Upper lobe of left lung (tissue), 6 donors: ENCODE data around the gene CCDC78. TPM values are rescaled to one million over a fixed set of nuclear protein-coding genes. Genes with fewer than 3 reads are reported as not detected.
A peak's percentile ranks its signal among the peaks of the same experiment; 100 is the strongest.

ENCODE experiments used
- ATAC-seq, 2 donors: fragments of 200-7000 bp; cut with Tn5 transposase; one replicate each; pipeline ENCODE4 v1.9.1; 2022; ENCODE audit warnings: mild to moderate bottlenecking in 2 of 2, moderate library complexity in 2 of 2; ENCODE audit not compliant: low FRiP score in 2 of 2
- DNase-seq, 2 donors: peaks; one replicate each; pipeline ENCODE4 v3.0.0-alpha.2; 2019 to 2020
- H3K27ac ChIP-seq, 4 donors: fragments of 200-600 bp; sonication (generic); one replicate each; pipeline ENCODE4 v1.5.1; 2016 to 2019
- H3K27me3 ChIP-seq, 4 donors: fragments of 200-600 bp; sonication (generic); one replicate each; pipeline ENCODE4 v1.5.1; 2017 to 2019
- H3K36me3 ChIP-seq, 4 donors: fragments of 200-600 bp; sonication (generic); one replicate each; pipeline ENCODE4 v1.5.1; 2016 to 2019
- H3K4me1 ChIP-seq, 4 donors: fragments of 200-600 bp; sonication (generic); one replicate each; pipeline ENCODE4 v1.5.1; 2018 to 2019
- H3K4me3 ChIP-seq, 4 donors: fragments of 200-600 bp; sonication (generic); one replicate each; pipeline ENCODE4 v1.5.1; 2017 to 2019; ENCODE audit warnings: mild to moderate bottlenecking in 2 of 4, moderate library complexity in 1 of 4
- H3K9me3 ChIP-seq, 4 donors: fragments of 200-600 bp; sonication (generic); one replicate each; pipeline ENCODE4 v1.5.1; 2018 to 2019
- EP300 ChIP-seq, 4 donors: sonication (generic); formaldehyde crosslinking; IDR thresholded peaks; one replicate each; pipeline ENCODE4 v1.5.1; 2017; ENCODE audit warnings: antibody characterized with exemption in 4 of 4, control low read depth in 2 of 4
- POLR2A ChIP-seq, 4 donors: fragments of 450-650 bp; IDR thresholded peaks; one replicate each; pipeline ENCODE4 v1.5.1; 2016 to 2017; ENCODE audit warnings: antibody characterized with exemption in 4 of 4, mild to moderate bottlenecking in 2 of 4
- POLR2AphosphoS5 ChIP-seq, 2 donors: sonication (generic); formaldehyde crosslinking; IDR thresholded peaks; one replicate each; pipeline ENCODE4 v1.5.1; 2017; ENCODE audit warnings: antibody characterized with exemption in 2 of 2
- WGBS, 2 donors: methylation state at CpG; one replicate each; pipeline ENCODE4 v1.1.5; 2017 to 2018; 5-methylcytosine and 5-hydroxymethylcytosine counted together
- total RNA-seq, 6 donors: library from RNA; depleted of rRNA in 4 of 6; stranded (reverse); fragments of >200 nt in 4 of 6; gene quantifications; one replicate each; pipeline versions ENCODE4 v1.1.0 to v1.2.1, GENCODE V29; 2016 to 2021
- TF ChIP-seq, protein P1 (sequence below), 6 experiments: fragments of 450-650 bp in 4 of 6; fragments of 200-600 bp in 2 of 6; sonication (generic) in 2 of 6; IDR thresholded peaks; one replicate each; pipeline ENCODE4 v1.5.1; 2016 to 2019; ENCODE audit warnings: antibody characterized with exemption in 6 of 6
- donor health status: DM: no; HTN: no; CAD: no; lungs with moderate emphysema.
- donor health status: DM: no; HTN: yes; CAD: no; lungs with severe emphysema.

CCDC78 gene
- total RNA-seq: 10 to 100 TPM in 5 of 6 donors, 1 to 10 TPM in 1; 3.5 to 69.1 (median 23.3) TPM

DNA sequence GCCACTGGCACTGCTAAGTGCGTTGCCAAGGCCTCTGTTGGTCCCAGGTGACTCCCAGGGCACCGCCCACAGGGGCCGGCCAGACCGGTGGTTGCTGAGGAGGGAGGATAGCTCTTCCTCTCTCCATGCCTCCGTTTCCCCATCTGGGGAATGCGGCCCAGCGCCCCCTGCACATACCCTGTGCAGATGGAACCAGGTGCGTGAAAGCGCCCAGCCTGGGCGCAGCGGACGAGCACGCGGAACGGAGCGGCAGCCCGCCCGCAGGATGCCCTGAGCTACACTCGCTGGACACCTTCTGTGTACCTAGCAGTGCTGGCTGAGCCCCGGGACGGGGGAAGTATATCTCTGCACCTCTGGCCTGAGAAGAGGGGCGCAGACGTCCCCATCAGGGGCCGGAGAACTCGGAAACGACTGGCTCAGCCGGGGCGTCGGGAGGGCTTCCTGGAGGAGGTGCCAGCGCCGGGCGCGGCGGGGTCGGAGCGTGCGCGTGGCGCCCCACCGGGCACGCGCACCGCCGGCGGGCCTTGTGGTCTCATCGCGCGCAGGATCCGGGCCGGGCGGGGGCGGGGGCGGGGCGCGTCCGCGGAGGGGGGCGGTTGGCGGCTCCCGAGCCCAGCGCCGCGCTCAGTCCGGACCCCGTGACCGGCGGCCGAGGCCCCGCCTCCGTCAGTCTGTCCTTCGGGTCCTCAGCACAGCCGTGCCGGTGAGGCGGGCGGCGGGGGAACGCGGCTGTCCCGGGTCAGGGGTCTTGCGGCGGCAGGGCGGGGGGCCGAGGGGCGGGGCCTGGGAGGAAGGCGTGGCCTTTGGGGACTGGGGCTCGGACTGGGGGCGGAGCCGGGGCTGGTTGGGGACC is at the start of gene CCDC78, which contains the start of gene HAGHL:
CCDC78 (minus strand) TSS at position 6 of the 853 bp plus-strand sequence. CDS start 76 bp downstream, outside the sequence.
HAGHL (plus strand) TSS at position 669 of the 853 bp plus-strand sequence. CDS start 404 bp downstream, outside the sequence.
- H3K4me3 ChIP-seq: peak within 1 kb of the TSS; percentile 30 to 65 (median 59)
- peaks cover 24 to 46% (median 35%) of the 10 kb centered on the region in 4 donors for H3K4me1 ChIP-seq
- TF ChIP-seq POLR2A (IDR thresholded peaks at IDR 0.05) (peak in 2 of 4 donors; percentile 2 to 48), POLR2AphosphoS5 (IDR thresholded peaks at IDR 0.05) (no peak)
- TF ChIP-seq, protein P1, sequence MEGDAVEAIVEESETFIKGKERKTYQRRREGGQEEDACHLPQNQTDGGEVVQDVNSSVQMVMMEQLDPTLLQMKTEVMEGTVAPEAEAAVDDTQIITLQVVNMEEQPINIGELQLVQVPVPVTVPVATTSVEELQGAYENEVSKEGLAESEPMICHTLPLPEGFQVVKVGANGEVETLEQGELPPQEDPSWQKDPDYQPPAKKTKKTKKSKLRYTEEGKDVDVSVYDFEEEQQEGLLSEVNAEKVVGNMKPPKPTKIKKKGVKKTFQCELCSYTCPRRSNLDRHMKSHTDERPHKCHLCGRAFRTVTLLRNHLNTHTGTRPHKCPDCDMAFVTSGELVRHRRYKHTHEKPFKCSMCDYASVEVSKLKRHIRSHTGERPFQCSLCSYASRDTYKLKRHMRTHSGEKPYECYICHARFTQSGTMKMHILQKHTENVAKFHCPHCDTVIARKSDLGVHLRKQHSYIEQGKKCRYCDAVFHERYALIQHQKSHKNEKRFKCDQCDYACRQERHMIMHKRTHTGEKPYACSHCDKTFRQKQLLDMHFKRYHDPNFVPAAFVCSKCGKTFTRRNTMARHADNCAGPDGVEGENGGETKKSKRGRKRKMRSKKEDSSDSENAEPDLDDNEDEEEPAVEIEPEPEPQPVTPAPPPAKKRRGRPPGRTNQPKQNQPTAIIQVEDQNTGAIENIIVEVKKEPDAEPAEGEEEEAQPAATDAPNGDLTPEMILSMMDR (IDR thresholded peaks at IDR 0.05): no peak
- WGBS, 2 donors: 7% methylated on average over 23 of the region's 88 CpGs; no CpG with 5 or more reads in 1 of the 2 donors
- peak; percentile 51 to 95 for DNase-seq
- peak within 1 kb of the TSS in 2 of 4 donors; percentile 52 to 53 for H3K27ac ChIP-seq
- no peaks in the 10 kb centered on the region for H3K9me3 ChIP-seq
- peak in 1 of 2 donors; percentile 48 for ATAC-seq
- H3K27me3 ChIP-seq: peaks cover 0 to 29% (median 17%) of the 10 kb centered on the region in 4 donors
- H3K36me3 ChIP-seq: peaks cover 0 to 13% (median 8%) of the 10 kb centered on the region in 4 donors

DNA sequence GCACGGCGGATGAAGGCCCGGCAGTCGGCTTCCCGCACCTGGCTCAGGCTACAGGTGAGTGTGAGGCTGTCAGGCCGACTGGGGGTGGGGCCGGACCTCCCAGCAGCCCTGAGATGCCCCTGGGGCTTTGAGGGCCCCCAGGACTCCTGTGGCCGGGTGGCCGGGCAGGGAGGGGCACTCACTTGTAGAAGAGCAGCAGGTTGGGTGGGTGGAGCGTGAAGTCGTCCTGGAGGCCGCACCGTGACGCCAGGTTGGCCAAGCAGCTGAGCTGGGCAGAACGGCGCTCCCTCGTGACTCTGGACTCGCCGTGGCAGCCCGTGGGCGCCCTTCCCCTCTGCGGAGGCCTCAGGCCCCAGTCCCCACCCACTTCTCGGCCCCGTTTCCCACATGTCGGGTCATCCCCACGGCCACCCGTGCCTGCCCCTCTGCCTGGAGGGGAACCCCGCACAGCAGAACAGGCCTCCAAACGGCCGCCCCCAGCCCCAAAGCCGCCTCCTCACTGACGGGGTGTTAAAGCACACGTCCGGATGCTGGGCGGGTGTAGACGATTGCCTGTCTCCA is 49.1 kb upstream of the CCDC78 start:
- no peak for TF ChIP-seq POLR2AphosphoS5 (IDR thresholded peaks at IDR 0.05)
- TF ChIP-seq, protein P1 (IDR thresholded peaks at IDR 0.05): no peak
- no peak for TF ChIP-seq EP300 (IDR thresholded peaks at IDR 0.05)
- DNase-seq (peak in 1 of 2 donors; percentile 81), ATAC-seq (peak in 1 of 2 donors; percentile 6)
- no peaks in the 10 kb centered on the region for H3K4me1 ChIP-seq
- no peak overlapping the region for H3K4me3 ChIP-seq
- no peaks in the 10 kb centered on the region for H3K36me3 ChIP-seq
- H3K27me3 ChIP-seq: peaks cover 0 to 5% (median 0%) of the 10 kb centered on the region in 4 donors
- 79 to 83% methylated on average over 24 to 35 of the region's 36 CpGs for WGBS, 2 donors
- H3K9me3 ChIP-seq: no peaks in the 10 kb centered on the region
- H3K27ac ChIP-seq: no peak overlapping the region

DNA sequence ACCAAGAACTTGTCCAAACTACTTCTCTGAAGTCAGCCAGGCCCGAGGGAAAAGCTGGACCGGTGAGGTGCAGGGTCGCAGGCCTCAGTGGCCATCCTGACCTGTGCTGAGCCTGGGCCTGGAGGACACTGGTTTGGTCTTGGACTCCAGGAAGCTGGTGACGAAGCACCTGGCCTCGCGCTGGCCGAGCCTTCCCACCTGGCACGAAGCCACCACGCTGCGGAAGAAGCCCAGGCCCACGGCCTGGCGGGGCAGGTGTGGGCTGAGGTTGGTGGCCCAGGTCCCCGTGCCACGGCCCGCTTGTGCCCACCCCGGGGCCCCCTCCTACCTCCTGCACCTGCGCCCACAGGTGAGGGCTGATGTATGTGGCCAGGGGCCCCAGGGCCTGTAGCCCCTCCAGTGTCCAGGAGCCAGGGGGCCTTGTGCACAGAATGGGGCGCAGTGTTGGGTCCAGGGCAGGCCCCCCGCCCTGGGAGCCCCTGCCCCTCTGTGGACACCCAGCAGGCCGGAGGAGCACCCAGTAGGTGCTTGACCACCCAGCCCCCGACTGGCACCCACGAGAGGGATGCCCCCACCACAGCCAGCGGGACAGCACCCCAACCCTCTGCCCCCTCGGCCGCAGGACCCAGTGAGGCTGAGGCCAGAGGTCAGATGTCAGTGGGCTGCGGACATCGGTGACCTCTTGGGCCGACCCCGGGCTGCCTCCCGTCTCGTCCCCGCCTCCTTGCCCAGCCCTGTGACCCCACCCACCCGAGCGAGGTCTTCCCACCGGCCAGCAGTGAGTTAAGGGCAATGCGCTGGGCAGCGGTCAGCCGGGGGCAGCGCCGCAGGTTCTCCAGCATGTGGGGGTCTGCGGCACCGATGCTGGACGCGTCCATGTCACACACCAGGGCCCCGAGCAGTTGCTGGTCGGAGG is 48.1 kb upstream of the CCDC78 start:
- Histone ChIP-seq H3K9me3 (no peaks in the 10 kb centered on the region), H3K27me3 (peaks cover 0 to 5% (median 0%) of the 10 kb centered on the region in 4 donors), H3K4me3 (no peak overlapping the region), H3K36me3 (no peaks in the 10 kb centered on the region), H3K4me1 (no peaks in the 10 kb centered on the region), H3K27ac (no peak overlapping the region)
- 79 to 81% methylated on average over 5 to 36 of the region's 46 CpGs for WGBS, 2 donors
- TF ChIP-seq POLR2A (IDR thresholded peaks at IDR 0.05): no peak
- TF ChIP-seq POLR2AphosphoS5 (IDR thresholded peaks at IDR 0.05): no peak
- no peak for TF ChIP-seq EP300 (IDR thresholded peaks at IDR 0.05)
- TF ChIP-seq, protein P1 (IDR thresholded peaks at IDR 0.05): no peak
- ATAC-seq: no peak
- DNase-seq: peak in 1 of 2 donors; percentile 78

DNA sequence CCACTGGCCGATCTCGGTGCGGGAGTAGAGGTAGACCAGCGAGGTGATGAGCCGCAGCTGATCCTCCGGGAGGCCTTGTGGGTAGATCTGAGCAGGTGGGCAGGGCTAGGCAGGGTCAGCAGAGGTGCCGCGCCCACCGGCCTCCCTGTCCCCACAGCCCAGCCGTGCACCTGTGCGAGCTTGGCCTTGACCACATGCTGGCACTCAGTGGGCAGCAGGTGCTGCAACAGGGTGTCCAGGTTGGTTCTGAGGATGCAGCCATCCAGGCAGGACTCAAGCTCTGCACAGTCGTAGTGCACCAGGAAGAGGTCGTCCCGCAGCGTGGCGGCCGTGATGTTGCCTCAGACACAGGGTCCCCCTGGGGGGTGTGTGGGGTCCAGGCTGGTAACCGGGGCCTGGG is 46.7 kb upstream of the CCDC78 start:
- TF ChIP-seq POLR2A (IDR thresholded peaks at IDR 0.05): no peak
- no peak for TF ChIP-seq EP300 (IDR thresholded peaks at IDR 0.05)
- no peak for TF ChIP-seq POLR2AphosphoS5 (IDR thresholded peaks at IDR 0.05)
- TF ChIP-seq, protein P1 (IDR thresholded peaks at IDR 0.05): no peak
- 77 to 88% methylated on average over 2 to 12 of the region's 18 CpGs for WGBS, 2 donors
- H3K4me1 ChIP-seq: no peaks in the 10 kb centered on the region
- DNase-seq (peak in 1 of 2 donors; percentile 76), ATAC-seq (no peak)
- H3K27me3 ChIP-seq: peaks cover 0 to 5% (median 0%) of the 10 kb centered on the region in 4 donors
- no peak overlapping the region for H3K4me3 ChIP-seq
- H3K9me3 ChIP-seq: no peaks in the 10 kb centered on the region
- H3K36me3 ChIP-seq: no peaks in the 10 kb centered on the region
- no peak overlapping the region for H3K27ac ChIP-seq
